Measurements from ENCODE around the gene BPIFA3. TPM values are rescaled to one million over a fixed set of nuclear protein-coding genes. Genes with fewer than 3 reads are reported as not detected.

BPIFA3 gene
- total and polyA plus RNA-seq, 2 of the 13 experiments (the other 11 are each of a cell fraction or from before 2014, with no cell fraction given), result not detected

- TF ChIP-seq RERE (CRISPR knock-in tag; IDR thresholded peaks at IDR 0.05; ENCODE audit: low read depth) (no peak), MEF2D (CRISPR knock-in tag; IDR thresholded peaks at IDR 0.05) (no peak; the same call in 1 of the 2 replicates), GATA4 (IDR thresholded peaks at IDR 0.05; ENCODE audit: borderline replicate concordance, low read depth) (no peak), MTA1 (CRISPR knock-in tag; IDR thresholded peaks at IDR 0.05; ENCODE audit: borderline replicate concordance) (peak; percentile 55; the same call in 1 of the 2 replicates), TBP (CRISPR knock-in tag; IDR thresholded peaks at IDR 0.05) (no peak), ZNF350 (CRISPR knock-in tag; IDR thresholded peaks at IDR 0.05; ENCODE audit: borderline replicate concordance, low read depth) (peak; percentile 7; the same call in 1 of the 2 replicates), MLX (CRISPR knock-in tag; IDR thresholded peaks at IDR 0.05) (peak; percentile 52; the same call in 1 of the 2 replicates), POLR2A (IDR thresholded peaks at IDR 0.05; ENCODE audit: insufficient read depth in 1 of 2, low read depth in 2 of 2, low read length in 2 of 2) (no peak), TCF7 (IDR thresholded peaks at IDR 0.05; ENCODE audit: low read depth) (peak; percentile 85), BATF2 (CRISPR knock-in tag; IDR thresholded peaks at IDR 0.05) (no peak), MBD4 (IDR thresholded peaks at IDR 0.05; ENCODE audit: borderline replicate concordance, low read length) (no peak), SKI (IDR thresholded peaks at IDR 0.05; ENCODE audit: partially characterized antibody) (no peak), PATZ1 (CRISPR knock-in tag; IDR thresholded peaks at IDR 0.05) (peak; percentile 33; the same call in 1 of the 2 replicates), ZBTB1 (CRISPR knock-in tag; IDR thresholded peaks at IDR 0.05; ENCODE audit: borderline replicate concordance) (no peak), ZNF883 (CRISPR knock-in tag; IDR thresholded peaks at IDR 0.05; ENCODE audit: not compliant biosample characterization) (no peak)
- TF ChIP-seq, protein P1, sequence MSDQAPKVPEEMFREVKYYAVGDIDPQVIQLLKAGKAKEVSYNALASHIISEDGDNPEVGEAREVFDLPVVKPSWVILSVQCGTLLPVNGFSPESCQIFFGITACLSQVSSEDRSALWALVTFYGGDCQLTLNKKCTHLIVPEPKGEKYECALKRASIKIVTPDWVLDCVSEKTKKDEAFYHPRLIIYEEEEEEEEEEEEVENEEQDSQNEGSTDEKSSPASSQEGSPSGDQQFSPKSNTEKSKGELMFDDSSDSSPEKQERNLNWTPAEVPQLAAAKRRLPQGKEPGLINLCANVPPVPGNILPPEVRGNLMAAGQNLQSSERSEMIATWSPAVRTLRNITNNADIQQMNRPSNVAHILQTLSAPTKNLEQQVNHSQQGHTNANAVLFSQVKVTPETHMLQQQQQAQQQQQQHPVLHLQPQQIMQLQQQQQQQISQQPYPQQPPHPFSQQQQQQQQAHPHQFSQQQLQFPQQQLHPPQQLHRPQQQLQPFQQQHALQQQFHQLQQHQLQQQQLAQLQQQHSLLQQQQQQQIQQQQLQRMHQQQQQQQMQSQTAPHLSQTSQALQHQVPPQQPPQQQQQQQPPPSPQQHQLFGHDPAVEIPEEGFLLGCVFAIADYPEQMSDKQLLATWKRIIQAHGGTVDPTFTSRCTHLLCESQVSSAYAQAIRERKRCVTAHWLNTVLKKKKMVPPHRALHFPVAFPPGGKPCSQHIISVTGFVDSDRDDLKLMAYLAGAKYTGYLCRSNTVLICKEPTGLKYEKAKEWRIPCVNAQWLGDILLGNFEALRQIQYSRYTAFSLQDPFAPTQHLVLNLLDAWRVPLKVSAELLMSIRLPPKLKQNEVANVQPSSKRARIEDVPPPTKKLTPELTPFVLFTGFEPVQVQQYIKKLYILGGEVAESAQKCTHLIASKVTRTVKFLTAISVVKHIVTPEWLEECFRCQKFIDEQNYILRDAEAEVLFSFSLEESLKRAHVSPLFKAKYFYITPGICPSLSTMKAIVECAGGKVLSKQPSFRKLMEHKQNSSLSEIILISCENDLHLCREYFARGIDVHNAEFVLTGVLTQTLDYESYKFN (CRISPR knock-in tag; conservative IDR thresholded peaks at IDR 0.05), result peak; percentile 89
Observed at GRCh38 chr20:33272155-33272873, 55.2 kb downstream of the BPIFA3 start (continued).

Measured in HepG2 (cell line).